NCI-H1417 (cell line): ENCODE data around the gene RFTN2.
"Not testable (repeated sequence)": the region's sequence is repeated elsewhere in the genome, so short reads cannot be mapped to it uniquely, and the experiment has no call there.

Experiments
- DNase-seq, 3 experiments: peaks; one replicate each; lab custom pipeline; 2025; lab: John Stamatoyannopoulos, UW

RFTN2 gene, protein sequence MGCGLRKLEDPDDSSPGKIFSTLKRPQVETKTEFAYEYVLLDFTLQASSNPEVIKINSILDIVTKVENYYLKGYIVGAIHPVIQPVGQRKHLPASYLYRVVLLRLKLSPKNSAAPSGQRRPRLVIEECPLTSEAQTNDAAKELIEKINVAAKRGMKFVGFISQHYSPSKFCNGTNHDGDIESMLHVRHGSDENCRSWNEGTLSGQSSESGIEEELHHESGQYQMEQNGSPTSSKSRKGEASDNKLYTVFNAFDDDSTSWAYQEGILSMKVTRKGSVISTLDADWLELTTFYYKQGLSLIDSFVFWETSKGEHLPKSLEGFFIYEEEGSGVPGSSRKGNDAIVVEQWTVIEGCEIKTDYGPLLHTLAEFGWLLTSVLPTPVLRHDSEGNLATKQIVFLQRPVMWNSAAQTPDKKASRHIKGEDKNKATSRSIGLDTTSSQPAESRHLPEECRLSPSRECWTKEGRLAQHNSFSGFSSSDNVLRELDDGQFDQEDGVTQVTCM

DNA sequence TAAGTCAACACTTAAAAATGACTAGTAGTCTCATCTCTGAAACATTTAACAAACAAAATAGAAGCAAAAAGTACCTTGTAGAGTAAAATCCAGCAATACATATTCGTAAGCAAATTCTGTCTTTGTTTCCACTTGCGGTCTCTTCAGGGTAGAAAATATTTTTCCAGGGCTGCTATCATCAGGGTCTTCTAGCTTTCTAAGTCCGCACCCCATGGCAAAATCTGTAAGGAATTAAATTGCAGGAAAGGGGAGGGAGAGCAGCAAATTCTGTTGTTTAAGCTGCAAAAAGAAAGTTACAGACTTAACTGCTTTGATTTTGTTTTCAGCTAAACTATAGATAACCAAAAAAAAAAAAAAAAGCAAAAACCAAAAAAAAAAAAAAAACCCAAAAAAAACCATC, at the start of gene RFTN2:
RFTN2 (minus strand) TSS at position 342 of the 400 bp plus-strand sequence; CDS start at position 213, 129 bp downstream.
- DNase-seq: no peak

DNA sequence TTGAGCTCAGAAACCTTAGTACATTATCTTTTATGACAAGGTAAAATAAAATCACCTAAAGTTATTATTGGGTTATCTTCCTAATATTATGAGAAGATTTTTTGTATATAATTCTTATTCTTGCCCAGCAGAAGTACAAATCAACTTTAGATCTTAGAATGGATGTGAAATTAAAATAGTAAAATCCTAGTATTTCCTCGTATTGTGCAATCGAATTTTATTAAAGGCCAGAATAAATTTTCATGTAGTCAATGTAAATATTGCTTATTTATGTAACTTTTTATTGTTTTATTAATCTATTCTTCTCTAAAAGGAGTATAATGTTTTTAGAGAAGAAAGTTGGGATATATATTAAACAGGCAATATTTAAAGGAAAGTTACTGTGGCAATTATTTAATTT, 42.5 kb upstream of the RFTN2 start:
- DNase-seq: no peak

DNA sequence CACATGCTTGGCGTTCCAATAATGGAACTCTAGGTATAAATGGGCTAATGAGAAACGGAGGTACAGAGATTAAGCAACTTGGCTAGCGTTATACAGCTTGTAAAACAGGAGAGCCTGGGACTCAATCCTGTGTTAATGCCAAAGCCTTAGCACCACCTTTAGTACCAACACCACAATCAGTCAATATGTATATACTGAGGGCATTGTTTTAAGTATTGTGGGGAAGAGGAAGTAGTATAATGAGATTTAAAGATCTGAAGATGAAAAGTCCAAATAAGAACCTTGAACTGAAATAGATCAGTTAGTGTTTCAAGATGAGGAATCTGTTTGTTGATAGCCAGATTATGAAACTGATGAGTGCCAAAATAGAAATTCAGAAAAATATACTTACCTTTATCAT, 37.9 kb upstream of the RFTN2 start:
- no peak for DNase-seq

DNA sequence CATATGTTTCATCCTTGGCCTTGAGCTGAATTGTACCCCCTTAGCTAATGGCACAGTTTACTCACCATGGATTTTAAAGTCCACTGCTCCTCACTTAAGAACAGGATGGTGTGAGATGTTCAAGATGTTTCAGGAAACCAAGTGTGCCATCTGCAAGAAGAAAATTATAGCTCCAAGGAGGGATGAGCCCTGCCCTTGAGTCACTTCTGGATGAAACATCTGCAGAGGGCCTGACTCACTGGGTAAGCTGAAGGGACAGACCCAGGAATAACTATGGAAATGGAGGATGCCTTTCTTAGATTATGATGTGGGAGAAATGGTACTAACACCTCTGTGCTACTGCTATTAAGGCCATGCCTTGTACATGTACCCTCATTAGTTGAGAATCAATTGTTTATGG, 36.2 kb upstream of the RFTN2 start:
- no peak for DNase-seq

DNA sequence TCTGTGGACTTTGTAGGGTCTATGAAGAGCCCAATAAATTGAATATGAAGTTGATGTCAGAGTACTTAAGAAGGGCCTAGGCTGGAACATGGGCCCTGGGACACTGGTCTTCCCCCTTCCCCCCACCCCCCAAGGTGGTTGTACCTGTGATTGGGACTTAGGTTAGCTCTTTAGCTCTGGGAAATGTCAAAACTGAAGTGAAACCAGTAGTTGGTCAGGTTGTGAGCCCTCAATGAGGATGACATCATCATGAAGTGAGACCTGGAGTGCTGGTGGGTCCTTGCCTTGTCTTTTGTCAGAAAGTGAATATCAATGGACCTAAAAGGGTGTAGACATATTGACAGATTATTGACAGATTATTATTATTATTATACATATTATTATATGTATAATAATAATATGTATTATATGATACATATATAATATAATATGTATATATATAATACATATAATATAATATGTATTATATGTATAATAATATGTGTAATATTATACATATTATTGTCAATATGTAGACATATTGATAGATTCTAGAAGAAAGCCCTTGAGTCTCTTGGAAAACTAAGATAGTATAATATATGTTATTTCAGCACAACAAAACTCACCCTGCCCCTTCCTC, 35.1 kb upstream of the RFTN2 start:
- no peak for DNase-seq

DNA sequence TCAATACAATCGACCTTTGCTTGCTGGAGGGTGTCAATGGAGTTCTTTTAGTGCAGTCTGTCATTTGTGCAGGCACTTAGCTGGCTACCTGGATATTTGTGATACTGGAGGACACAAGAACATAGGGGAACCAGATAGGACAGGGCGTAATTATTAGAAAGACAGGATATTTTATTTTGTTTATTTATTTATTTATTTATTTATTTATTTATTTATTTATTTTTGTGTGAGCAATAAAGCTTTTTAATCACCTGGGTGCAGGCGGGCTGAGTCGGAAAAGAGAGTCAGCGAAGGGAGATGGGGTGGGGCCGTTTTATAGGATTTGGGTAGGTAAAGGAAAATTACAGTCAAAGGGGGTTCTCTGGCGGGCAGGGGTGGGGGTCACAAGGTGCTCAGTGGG, 33.8 kb upstream of the RFTN2 start:
- DNase-seq: not testable (repeated sequence)

DNA sequence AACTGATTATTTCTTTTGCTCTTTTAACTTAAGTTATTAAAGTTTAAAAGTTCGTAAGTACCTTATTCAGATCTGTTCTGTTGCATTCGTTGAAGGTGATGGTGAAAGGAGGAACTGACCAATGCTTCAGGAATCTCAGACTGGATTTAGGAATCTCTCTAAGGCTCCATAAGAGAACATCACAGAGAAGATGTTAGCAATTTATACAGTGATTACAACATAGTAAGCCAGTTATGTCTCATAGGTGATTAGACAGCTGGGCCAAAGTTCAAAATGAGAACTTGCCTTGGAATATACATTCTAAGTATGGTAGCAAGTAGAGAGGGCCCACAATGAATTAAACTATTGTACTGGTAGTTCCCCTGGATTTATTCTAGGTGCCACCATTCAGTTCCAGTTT, 32.9 kb upstream of the RFTN2 start:
- DNase-seq: no peak

DNA sequence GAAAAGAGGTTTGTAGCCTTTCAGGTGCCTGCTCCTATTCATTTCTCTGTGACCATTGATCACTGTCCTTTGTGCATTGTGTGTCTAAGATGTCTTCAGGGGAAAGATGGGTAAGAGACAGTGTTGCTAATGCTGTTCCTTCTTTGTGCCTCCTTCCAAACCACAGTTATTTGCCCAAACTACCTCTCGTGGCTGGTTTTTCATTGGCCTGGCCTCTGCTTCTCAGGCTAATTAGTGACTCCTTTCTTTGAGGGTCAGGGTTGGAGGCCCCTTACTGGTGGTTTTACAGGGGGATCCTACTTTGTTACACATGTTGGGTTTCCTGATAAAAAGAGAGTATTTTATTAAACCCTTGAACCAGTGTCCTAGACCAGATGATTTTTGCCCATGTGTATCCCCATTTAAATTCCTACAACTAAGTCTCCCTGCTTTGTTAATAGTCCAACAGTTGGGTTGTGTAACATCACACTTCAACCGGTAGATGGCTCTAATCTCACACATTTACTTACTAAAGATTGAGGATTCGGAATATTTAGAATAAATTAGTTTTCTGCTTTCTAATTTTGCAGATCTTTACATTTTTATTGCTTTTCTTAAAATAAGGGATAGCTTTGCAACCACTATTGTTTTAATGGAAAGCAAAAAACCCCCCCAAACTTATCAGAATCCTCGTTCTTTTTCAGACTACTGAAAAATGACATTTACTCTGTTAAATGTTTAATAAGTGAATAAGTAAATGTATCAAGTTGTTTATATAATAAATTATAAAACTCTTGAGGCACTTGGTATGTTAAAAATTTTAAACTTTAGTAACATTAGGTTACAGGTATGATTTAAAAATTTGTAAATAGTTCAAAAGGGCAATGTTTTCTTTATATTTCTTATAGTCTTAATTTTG, 32.2 kb upstream of the RFTN2 start:
- peak in 1 of 3 experiments; percentile 42 for DNase-seq

DNA sequence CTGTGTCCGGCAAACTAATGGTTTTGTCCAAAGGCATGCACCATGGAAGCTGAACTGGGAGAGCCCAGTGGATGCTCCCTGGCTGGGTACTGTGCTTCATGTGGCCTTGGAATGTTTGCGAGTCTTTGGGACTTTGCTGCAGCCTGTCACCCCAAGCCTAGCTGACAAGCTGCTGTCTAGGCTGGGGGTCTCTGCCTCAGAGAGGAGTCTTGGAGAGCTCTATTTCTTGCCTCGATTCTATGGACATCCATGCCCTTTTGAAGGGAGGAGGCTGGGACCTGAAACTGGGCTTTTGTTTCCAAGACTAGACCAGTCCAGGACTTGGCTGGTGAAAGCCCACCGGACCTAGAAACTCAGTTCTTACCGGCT, 31.4 kb upstream of the RFTN2 start:
- no peak for DNase-seq

DNA sequence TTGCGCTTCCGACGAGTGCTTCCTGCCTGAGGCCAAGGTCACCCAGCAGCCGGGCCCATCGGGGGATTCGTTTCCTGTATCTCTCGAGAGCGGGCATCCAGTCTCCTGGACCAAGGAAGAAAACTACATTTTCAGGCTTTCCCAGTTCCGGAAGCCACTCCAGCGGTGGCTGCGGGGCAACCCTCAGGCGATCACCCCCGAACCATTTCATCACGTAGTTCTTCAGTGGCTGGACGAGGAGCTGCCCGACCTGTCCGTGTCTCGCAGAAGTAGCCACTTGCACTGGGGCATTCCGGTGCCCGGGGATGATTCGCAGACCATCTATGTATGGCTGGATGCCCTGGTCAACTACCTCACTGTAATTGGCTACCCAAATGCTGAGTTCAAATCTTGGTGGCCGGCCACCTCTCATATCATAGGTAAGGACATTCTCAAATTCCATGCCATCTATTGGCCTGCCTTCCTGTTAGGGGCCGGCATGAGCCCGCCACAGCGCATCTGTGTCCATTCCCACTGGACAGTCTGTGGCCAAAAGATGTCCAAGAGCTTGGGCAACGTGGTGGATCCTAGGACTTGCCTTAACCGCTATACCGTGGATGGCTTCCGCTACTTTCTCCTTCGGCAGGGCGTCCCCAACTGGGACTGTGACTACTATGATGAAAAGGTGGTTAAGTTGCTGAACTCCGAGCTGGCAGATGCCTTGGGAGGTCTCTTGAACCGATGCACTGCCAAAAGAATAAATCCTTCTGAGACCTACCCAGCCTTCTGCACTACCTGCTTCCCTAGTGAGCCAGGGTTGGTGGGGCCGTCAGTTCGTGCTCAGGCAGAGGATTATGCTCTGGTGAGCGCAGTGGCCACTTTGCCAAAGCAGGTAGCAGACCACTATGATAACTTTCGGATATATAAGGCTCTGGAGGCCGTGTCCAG, 30.8 kb upstream of the RFTN2 start:
- no peak for DNase-seq

DNA sequence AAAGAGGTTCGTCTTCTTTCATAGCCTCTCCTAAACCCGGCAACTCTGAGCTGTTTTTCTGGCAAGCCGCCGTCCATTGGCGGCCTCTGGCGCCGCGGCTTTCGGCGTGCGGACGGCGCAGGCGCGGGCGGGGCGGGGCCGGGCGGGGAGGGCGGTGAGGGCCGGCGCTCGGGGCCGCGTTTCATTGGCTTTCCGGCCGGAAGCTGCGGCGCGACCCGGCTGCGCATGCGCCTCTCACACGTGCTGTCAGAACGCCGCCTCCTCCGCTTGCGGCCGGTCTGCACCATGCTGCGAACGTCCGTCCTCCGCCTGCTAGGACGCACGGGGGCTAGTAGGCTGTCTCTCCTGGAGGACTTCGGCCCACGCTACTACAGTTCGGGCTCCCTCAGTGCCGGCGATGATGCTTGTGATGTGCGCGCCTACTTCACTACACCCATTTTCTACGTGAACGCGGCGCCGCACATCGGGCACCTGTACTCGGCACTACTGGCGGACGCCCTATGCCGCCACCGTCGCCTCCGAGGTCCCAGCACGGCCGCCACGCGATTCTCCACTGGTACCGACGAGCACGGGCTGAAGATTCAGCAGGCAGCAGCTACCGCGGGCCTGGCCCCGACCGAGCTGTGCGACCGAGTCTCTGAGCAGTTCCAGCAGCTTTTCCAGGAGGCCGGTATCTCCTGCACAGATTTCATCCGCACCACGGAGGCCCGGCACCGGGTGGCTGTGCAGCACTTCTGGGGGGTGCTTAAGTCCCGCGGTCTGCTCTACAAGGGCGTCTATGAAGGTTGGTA, 29.9 kb upstream of the RFTN2 start, which contains the start of gene MARS2:
MARS2 (plus strand) TSS at position 249 of the 791 bp plus-strand sequence; CDS start at position 286, 37 bp downstream.
- peak; percentile 84 to 94 (median 91) for DNase-seq

DNA sequence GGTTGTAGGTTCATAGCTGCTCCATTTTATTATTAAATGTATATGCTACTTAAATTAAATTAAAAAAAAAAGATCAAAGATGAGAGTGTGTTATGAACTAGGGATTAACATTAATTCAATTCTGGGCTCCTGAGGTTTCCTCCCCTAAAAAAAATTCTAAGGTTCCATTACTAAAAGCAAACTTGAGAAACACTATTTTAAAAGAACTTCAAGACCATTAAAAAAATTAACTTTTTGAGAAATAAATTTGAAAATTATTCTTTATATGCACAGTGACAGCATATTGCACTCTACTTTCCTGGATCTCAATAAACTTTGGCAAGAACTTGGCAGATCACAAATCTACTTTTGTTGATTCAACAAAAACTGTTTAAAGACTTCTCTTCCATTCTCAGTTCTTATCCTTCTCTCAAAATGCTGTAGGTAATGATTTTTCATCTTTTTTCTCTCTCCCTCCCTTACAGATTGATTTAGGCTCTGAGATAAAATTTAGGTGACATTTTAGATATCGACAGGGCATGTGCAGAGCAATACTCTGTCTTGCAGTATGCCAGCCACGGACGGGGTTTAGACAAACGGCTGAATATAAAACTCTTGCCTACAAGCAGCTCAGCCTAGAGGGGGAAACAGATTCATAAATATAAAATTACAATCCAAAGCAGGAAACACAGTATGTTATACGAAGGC, 29.2 kb upstream of the RFTN2 start:
- DNase-seq: no peak

DNA sequence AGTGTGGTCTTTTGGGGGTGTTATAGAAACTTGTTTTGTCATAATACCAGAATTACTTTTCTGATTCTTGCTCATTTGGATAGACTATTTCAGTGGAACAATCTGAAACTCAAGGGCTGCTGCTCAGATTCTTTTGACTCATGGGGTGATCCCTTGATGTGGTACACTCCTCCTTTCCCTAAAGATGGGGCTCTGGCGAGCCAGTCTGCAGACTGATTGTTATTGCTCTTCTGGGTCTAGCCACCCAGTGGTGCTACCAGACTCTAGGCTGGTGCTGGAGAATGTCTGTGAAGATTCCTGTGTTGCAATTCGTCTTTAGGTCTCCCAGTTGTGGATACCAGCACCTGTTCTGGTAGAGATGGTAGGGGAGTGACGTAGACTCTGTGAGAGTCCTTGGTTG, 25.6 kb upstream of the RFTN2 start:
- no peak for DNase-seq

DNA sequence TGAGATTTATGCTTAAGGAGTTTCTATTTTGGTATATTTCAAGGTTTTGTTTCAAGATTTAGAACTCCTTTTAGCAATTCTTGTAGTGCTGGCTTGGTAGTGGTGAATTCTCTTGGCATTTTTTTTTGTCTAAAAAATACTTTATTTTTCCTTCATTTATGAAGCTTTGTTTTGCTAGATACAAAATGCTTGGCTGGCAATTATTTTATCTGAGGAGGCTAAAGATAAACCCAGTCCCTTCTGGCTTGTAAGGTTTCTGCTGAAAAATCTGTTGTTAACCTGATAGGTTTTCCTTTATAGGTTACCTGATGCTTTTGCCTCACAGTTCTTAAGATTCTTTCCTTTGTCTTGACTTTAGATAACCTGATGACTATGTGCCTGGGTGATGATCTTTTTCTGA, 24.3 kb upstream of the RFTN2 start:
- DNase-seq: not testable (repeated sequence)

DNA sequence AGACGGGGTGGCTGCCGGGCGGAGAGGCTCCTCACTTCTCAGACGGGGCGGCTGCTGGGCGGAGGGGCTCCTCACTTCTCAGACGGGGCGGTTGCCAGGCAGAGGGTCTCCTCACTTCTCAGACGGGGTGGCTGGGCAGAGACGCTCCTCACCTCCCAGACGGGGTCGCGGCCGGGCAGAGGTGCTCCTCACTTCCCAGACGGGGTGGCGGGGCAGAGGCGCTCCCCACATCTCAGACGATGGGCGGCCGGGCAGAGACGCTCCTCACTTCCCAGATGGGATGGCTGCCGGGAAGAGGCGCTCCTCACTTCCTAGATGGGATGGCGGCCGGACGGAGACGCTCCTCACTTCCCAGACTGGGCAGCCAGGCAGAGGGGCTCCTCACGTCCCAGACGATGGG, 21.2 kb upstream of the RFTN2 start:
- DNase-seq: not testable (repeated sequence)

DNA sequence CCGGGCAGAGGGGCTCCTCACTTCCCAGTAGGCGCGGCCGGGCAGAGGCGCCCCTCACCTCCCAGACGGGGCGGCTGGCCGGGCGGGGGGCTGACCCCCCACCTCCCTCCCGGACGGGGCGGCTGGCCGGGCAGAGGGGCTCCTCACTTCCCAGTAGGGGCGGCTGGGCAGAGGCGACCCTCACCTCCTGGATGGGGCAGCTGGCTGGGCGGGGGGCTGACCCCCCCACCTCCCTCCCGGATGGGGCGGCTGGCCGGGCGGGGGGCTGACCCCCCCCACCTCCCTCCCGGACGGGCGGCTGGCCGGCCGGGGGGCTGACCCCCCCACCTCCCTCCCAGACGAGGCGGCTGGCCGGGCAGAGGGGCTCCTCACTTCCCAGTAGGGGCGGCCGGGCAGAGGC, 20.6 kb upstream of the RFTN2 start:
- DNase-seq: not testable (repeated sequence)

DNA sequence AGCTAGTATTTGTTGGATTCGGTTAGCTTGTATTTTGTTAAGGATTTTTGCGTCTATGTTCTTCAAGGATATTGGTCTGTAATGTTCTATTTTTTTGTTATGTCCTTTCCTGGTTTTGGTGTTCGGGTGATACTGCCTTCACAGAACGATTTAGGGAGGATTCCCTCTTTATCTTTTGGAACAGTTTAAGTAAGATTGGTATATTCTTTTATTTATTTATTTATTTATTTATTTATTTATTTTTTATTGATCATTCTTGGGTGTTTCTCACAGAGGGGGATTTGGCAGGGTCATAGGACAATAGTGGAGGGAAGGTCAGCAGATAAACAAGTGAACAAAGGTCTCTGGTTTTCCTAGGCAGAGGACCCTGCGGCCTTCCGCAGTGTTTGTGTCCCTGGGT, 19.8 kb upstream of the RFTN2 start:
- DNase-seq: not testable (repeated sequence)

DNA sequence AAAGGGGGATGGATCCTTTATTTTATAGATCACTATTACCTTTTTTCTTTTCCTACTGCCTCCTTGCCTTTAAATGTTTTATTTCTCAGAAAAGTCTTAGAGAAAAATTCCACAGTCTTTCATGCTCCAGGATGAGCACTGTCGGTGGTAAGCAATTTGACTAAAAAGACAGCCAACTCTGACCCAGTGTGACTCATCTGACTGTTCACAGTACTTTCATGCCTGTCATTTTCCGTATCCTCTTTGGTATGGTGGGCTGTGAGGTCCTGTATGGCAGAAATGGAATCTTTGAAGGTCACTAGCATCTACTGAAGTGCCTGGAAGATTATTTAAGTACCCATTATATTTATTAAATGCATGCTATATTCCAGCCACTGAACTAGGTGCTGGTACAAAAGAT, 2.1 kb upstream of the RFTN2 start:
- DNase-seq: no peak

DNA sequence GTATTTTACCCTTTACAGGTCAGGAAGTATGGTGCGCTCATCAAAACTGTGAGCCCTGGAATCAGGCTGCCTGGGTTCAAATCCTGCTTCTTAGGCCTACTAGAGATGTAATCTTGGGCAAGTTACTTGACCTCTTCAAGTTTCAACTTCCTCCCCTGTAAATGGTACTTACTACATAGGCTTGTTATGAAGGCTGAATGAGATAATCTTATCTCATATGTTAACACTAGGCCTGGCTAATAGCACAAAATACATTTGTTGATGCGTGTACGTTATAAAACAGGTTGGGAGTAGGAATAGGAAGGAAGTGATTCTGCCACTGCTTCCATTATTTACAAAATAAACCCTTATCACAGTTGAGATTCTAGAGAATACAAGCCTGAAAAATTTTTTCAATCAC, 1.7 kb upstream of the RFTN2 start:
- no peak for DNase-seq

DNA sequence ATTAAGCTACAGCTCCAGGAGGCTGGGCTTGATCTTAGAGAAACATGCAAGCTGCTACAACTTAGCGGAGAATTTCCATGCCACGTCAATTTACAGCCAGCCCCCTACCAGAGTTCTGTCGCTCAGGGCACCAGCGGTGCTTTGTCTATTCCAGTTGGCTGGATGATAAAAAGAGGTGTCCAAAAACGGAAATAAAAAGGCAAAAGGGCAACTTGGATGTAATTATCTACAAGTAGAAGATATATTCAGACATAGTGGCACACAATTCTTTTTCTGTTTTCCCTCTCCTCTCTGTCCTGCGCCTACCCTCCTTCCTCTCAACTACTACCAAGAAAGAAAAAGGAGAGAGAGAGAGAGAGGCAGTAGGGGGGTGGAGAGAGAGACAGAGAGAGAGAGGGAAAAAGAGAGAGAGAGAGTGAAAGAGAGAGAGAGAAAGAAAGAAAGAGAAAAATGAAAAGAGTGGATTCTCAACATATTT, 363 bp upstream of the RFTN2 start:
- no peak for DNase-seq
